ENCODE data around the gene MPPE1.
"Not testable (repeated sequence)": the region's sequence is repeated elsewhere in the genome, so short reads cannot be mapped to it uniquely, and the experiment has no call there.

Gene MPPE1

DNA sequence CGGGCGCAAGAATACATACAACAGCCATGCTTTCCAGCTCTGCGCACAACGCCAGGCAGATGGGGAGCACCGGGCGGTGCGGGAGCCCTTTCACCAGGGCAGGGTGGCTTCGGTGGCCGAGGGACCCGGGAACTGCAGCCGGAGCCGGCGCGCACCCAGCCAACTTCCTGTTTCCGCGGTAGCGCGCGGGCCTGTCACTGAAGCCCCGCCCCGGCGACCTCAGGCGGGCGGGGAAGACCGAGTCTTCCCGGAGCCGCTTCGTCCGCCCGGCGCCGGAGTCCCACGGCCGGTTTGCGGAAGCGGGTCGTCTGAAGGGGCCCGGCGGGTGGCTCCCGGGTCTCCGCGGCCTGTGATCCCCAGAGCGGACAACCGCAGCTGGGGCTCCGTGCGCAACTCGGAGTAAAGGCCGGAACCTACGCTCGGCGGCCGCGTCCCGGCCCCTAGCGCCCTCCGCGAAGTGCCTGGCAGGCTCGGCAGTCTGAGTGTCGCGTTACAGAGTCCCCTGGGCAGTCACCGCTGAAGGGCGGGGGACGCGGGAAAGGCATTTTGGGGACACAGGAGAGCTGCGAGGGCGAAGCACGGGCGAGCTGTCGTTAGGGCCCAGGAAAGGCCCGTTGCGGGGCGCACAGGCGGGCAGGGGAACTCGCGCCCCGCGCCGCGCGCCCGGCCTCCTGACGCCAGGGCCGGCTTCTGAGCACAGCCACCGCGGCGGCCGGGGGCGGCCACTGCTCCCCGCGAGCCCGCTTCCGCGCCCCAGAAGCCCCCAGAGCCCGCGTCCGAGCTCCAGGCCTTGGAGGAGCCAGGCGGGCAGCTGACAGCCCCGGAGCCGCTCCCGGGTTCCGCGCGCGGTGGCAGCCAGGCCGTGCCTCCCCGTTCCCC, at the start of gene MPPE1:
MPPE1 (minus strand) TSS at position 136 of the 879 bp plus-strand sequence. CDS start 11,053 bp downstream, outside the sequence.
- DNase-seq = peak; percentile 66

GRCh38 chr18:11957636-11958035, 49.5 kb upstream of the MPPE1 start:
- no peak for DNase-seq

DNA sequence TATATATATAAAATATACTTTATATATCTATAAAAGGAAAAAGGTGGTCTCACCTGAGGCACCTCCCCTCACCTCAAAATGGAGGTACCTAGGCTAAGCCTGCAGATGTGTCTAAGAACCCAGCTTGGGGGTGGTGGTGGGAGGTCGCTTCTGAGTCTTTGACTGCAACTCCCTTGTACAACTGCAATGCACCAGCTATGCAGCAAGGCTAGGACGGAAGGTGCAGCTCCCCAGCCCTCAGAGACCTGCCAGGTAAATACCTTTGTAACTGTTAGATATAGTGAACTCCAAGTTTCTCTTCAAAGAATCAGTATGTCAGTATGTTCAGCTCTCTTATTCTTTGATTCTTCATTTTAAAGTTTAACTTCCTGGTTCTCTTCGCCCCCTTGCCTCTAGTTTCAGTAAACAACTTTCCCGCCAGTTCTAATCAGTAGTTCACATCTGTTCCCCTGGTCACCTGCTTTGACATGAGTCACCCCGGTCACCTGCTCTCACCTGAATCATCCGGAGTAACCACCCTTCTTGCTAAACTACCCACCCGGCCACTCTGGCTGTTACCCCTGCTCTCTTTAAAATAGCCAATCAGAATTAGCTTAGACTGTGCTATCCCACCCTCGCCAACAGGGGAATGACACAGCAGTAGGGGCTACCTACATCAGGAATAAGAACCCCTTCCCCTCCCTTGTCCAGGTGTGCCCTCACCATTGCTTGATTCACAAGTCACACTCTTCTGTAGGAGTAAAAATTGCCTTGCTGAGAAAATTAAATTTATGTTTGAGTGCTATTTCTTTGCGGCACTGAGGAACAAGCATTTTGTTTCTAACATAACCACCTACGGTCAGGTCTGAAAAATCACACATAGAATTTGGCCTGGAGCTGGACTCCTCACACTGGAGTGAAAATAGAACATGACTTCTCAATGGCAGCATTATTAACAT, 48.5 kb upstream of the MPPE1 start:
- DNase-seq = no peak

DNA sequence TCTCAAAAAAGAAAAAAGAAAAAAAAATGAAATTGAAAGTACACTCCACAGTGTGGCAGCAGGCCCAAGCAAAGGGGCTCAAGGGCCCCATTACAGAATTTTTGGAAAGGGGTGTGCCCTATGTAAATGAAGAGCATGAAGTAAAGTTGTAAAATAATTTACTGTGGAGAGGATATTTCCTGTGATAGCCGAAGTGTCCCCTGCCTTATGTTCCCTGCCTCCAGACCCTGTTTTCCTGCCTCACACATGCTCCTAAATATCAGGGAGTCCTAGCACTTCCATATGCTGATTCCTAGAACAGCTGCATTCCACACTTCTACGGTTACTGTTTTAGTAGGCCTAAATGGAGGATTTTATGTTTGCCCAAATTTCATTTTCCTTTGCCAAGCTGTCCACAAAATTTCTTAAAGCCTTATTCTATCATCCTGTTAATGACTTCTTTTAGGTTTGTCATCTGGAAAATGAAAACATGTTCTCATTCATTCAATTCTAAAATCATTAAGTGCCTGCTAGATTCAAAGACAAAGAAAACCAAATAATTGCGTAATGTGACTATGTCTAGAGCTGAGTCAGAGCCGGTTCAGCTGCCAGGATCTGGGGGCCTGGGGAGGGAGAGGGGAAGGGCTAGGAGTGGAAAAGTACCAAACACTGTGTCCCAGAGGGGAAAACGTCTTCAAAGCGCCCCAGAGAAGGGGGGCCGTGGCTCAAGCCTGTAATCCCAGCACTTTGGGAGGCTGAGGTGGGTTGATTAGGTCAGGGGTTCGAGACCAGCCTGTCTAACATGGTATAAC, 47.3 kb upstream of the MPPE1 start:
- no peak for DNase-seq

- no peak for DNase-seq
Measured at GRCh38 chr18:11953113-11953512, 45.0 kb upstream of the MPPE1 start.

DNA sequence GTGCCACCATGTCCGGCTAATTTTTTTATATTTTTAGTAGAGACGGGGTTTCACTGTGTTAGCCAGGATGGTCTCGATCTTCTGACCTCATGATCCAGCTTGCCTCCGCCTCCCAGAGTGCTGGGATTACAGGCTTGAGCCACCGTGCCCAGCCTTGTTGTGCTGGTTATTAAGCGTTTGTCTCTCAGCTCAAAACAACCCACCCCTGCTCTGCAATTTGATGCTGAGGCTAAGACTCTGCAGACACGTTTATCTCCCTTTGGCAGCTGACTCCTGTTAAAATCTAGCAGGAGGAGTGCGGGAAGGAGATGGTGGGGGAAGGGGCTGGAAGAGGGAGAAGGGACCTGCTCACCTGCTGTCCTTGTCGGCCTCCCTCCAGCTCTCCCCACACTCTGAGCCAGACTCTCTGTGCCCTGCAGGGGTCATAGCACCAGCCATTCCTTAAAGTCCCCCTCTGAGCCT, 43.3 kb upstream of the MPPE1 start:
- DNase-seq = no peak

DNA sequence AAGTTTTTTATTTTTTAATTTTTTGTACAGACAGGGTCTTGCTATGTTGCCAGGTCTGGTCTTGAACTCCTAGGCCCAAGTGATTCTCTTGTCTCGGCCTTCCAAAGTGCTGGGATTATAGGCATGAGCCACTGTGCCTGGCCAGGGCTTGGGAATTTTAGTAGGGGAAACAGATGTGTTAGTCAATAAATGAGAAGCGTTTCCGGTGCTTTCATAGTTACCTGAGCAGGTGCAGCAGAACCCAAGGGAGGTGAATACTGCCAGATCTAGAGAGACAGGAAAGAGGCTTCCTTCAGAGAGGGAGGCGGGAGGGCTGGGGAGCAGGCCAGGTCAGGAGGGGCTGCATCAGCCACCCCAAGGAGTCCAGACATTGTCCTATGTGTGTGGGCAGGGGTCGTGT, 42.7 kb upstream of the MPPE1 start:
- no peak for DNase-seq

- DNase-seq = no peak
Measured at GRCh38 chr18:11948852-11949523, 40.9 kb upstream of the MPPE1 start.

DNA sequence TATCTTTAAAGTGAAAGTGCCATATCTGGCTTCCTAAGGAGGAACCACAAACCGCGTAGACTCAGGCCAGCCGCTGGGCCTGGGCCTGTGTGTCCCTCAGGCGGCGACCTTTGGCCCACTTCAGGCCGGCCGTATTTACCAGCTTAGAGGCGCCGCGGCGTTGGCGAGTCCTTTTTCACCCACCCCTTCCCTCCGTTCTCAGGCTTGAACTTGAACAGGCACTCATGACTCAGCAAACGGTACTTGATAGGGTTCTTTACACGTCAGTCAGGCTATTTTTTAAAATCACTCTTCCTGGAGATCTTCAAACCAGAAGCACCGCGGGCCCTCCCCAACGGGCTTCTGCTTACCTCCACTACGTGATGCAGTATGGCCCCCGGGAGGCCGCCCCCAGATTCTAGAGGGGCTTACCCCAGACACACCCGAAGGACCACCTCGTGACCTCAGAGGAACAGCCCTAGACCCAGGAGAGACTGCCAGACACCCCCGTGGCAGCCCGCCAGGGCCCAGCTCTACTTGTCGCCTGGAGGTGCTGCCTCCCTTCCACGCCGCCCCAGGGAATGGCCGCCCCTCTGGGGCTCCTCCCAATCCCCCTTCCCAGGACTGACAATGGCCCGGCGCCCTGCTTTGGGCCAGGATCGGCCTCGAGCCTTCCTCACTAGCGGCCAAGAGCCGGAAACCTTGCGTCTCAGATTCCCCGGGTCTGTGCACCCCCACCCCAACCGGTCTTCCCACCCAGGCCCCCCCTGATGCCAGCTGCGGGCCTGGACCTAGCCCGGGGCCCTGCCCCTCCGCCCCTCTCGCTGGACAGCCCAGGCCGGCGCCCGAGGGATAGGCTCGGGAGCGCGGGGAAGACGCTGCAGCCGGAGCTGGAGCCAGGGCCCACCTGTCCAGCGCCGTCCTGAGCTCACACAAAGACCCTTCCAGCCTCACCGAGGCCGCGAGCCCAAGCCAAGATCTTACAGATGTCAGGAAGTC, 39.4 kb upstream of the MPPE1 start:
- DNase-seq = no peak

- no peak for DNase-seq
Measured at GRCh38 chr18:11946756-11947155, 38.6 kb upstream of the MPPE1 start.

- not testable (repeated sequence) for DNase-seq
Measured at GRCh38 chr18:11945834-11946659, 37.9 kb upstream of the MPPE1 start.

GRCh38 chr18:11944786-11945185, 36.7 kb upstream of the MPPE1 start:
- DNase-seq = no peak

GRCh38 chr18:11944252-11944651, 36.1 kb upstream of the MPPE1 start:
- no peak for DNase-seq

DNA sequence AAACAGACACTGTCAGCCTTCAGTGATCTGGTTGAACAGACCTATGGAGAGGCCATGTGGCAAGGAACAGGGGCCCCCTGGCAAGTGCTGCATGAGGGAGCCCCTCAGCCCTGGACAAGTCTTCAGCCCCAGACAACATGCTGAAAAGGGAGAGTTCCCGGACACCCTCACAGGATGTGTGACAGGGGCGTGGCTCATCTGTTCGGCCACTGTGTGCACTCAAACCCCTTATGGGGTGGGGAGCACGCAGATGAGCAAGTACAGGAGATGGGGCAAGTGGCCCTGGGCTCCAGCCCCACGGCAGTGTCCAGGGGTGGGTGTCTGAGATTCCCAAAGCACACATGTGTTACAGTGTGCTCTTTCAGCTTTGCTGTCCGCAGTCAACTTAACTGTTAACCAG, 35.4 kb upstream of the MPPE1 start:
- no peak for DNase-seq

DNA sequence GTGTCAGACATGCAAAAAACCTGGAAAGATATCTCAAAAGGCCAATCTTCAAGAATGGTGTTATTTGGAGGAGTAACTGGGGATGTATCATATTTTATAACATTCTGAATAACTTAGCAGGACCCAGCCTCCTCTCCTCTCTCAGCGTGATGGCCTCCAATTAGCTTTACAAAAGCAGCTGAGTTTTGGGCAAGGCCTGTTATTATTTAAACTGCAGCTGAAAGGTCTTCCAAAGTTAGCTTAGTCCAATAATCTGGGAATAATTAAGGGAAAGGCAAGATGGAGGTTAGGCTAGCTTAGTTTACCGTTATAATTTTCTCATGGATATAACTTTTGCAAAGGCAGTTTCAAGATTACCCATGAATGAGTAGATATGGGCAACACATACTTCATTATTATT, 32.8 kb upstream of the MPPE1 start:
- no peak for DNase-seq

DNA sequence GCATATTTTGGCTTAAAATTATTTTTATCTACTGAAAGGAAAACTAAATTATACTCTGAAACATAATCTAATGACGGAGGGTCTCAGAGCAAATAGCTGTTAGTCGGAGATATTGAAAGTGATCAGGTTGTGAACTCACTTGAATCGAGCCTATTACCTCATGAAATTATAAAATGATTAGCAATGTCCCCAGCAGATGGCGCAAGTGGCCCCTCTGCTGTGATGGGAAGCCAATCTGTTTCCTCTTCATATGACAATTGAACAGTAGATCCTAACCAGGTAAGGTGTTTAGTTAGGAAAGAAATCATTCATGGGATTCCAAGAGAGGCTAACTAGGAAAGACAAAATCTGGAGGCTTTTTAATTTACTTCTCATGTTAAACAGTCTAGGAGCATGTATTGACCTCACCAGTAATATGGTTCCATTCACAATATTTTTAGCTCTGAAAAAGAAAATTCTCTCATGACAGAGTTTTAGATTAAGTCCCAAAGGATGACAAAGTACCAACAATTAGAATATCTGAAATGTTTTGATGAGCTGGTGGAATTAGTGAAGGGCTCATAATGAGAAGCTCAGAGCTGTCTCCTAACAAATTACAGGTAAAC, 29.9 kb upstream of the MPPE1 start:
- peak; percentile 9 for DNase-seq

DNA sequence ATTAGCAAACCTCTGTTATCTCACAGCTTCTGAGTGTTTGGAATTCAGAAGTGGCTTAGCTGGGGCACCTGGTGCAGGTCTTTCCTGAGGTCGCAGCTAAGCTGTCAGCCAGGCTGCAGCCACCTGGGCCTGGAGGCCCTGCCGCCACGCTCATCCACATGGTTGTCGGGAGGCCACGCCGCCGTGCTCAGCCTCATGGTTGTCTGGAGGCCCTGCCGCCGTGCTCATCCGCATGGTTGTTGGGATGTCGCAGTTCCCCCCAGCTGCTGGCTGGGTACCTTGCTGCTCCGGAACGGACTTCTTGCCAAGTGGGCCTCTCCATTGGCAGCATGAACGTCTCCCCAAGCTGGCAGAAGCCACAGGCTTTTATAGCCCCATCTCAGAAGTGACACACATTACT, 24.3 kb upstream of the MPPE1 start:
- DNase-seq = no peak

GRCh38 chr18:11927497-11927896, 19.4 kb upstream of the MPPE1 start:
- no peak for DNase-seq

DNA sequence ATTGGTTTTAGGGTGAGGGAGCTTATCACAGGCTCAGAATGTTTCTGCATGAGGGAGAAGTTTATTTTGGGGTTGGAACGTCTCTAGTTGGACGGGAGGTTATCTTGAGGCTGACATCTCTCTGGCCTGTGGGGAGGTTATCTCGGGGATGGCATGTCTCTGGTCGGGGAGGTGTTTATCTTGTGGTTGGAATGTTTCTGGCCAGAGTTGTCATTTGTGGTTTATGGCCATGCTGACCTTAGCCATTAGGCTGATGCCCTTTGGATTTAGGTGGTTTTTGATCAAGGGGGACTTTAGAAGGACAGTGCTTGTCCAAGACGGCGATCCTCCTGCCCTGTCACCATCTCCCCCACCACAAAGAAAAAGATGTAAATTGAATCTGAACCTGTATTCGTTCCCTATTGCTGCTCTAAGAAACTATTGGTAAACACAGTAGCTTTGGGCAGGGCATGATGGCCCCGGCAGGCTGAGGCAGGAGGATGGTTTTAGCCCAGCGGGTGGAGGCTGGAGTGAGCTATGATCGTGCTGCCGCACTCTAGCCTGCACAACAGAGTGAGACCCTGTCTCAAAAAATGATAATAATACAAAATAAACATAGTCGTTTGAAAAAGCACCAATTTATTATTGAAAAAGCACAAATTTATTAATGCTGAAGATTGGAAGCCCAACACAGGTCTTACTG, 17.8 kb upstream of the MPPE1 start:
- DNase-seq = no peak

All from NCI-H1092 (cell line).